Activated CD8-positive, alpha-beta T cell treated with anti-CD3 and anti-CD28 coated beads for 36 hours (primary cell): Measurements from ENCODE around the gene TMEM94. TPM values are rescaled to one million over a fixed set of nuclear protein-coding genes. Genes with fewer than 3 reads are reported as not detected.

ENCODE experiments used
- ATAC-seq: fragments of 200-7000 bp; cut with Tn5 transposase; one replicate; pipeline ENCODE4 v1.10.0; 2021; ENCODE audit warnings: mild to moderate bottlenecking, moderate library complexity
- CTCF ChIA-PET: fragments of 350-600 bp; sonication (Branson Sonifier 250); formaldehyde crosslinking; loops from one replicate; lab custom pipeline; 2021; ENCODE audit warnings: antibody characterized with exemption; lab: Charles Lee
- POLR2A ChIA-PET: fragments of 350-600 bp; sonication (Branson Sonifier 250); formaldehyde crosslinking; loops from one replicate; lab custom pipeline; 2021; ENCODE audit warnings: antibody characterized with exemption; lab: Charles Lee
- DNase-seq: peaks from one replicate; pipeline ENCODE4 v3.0.0-alpha.2; 2020
- H3K27ac Mint-ChIP-seq: one replicate; pipeline ENCODE4 v1.8.0; 2021; ENCODE audit warnings: mild to moderate bottlenecking, mixed read lengths
- H3K27me3 Mint-ChIP-seq: one replicate; pipeline ENCODE4 v1.8.0; 2021; ENCODE audit warnings: mixed read lengths
- H3K36me3 Mint-ChIP-seq: one replicate; pipeline ENCODE4 v1.8.0; 2021; ENCODE audit warnings: low read depth, mixed read lengths
- H3K4me1 Mint-ChIP-seq: one replicate; pipeline ENCODE4 v1.8.0; 2021; ENCODE audit warnings: low read depth, mixed read lengths
- H3K4me3 Mint-ChIP-seq: one replicate; pipeline ENCODE4 v1.8.0; 2021; ENCODE audit warnings: mild to moderate bottlenecking, moderate library complexity, mixed read lengths
- H3K9me3 Mint-ChIP-seq: one replicate; pipeline ENCODE4 v1.8.0; 2021; ENCODE audit warnings: mixed read lengths
- CTCF ChIP-seq: fragments of 200-600 bp; IDR thresholded peaks from one replicate; pipeline ENCODE4 v1.8.0; 2022; ENCODE audit warnings: antibody characterized with exemption, mild to moderate bottlenecking
- intact Hi-C: fragments of 100-400 bp; cut with micrococcal nuclease; formaldehyde crosslinking; loops from one replicate; pipeline ENCODE4 v1.10.0; 2022
- total RNA-seq, 2 experiments: library from RNA; stranded (reverse); gene quantifications; one replicate each; pipeline ENCODE4 v1.2.3, GENCODE V29; 2021

Gene TMEM94
- total RNA-seq, 2 experiments from 2014 or later, result 55.3 to 56.4 TPM

DNA sequence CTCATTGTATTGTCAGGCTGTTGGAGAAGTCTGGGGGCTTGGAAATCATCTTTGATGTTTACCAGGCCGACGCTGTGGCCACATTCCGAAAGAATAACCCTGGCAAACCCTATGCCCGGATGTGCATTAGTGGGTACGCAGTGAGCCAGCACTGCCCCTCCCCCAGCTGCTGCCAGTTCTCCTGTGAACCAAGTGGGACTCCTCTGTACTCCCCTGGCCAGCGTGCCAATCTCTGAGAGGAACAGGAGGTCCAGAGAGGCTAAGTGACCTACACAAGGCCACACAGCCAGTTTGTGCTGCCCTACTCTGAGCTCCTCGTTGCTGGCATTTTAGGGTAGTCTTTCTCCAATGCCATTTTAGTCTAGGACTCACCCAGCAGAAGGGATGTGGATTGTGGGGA lies 67.2 kb downstream of the TMEM94 start:
- CTCF ChIA-PET, result interaction anchor here (3.9 to 5.7 kb wide), 2 partner anchors 7 to 11 kb away, joined by 18 to 25 read pairs; partner anchors contain the start of gene TSEN54
- Mint-ChIP-seq H3K4me3 (no peak overlapping the region), H3K4me1 (peaks cover 18% of the 10 kb centered on the region), H3K9me3 (no peaks in the 10 kb centered on the region), H3K36me3 (peaks cover 23% of the 10 kb centered on the region), H3K27me3 (peaks cover 2% of the 10 kb centered on the region), H3K27ac (no peak overlapping the region)
- DNase-seq (no peak), ATAC-seq (no peak)
- TF ChIP-seq CTCF, result no peak
- intact Hi-C loops, result loop anchor here (10.0 kb wide), 1 partner anchor 61 kb away; the partner anchor contains the start of gene MYO15B
- POLR2A ChIA-PET, result interaction anchor here (1.0 to 1.3 kb wide), 3 partner anchors 11 to 315 kb away, joined by 3 read pairs; no protein-coding TSS in a partner anchor

- Mint-ChIP-seq H3K36me3 (peaks cover 17% of the 10 kb centered on the region), H3K9me3 (no peaks in the 10 kb centered on the region), H3K27ac (no peak overlapping the region), H3K27me3 (peaks cover 2% of the 10 kb centered on the region), H3K4me3 (peak overlapping the region; percentile 45), H3K4me1 (peaks cover 13% of the 10 kb centered on the region)
- CTCF ChIA-PET, result interaction anchor here (0.9 to 5.7 kb wide), 4 partner anchors 8 to 567 kb away, joined by 3 to 25 read pairs (median 12); partner anchors contain the start of gene TSEN54
- DNase-seq (peak; percentile 16), ATAC-seq (no peak)
- TF ChIP-seq CTCF, result no peak
- POLR2A ChIA-PET, result interaction anchor here (0.5 to 1.3 kb wide), 4 partner anchors 8 to 61 kb away, joined by 3 to 9 read pairs (median 4); partner anchors contain the start of gene TSEN54
- intact Hi-C loops, result loop anchor here (10.0 kb wide), 1 partner anchor 60 kb away; the partner anchor contains the start of gene MYO15B
These were observed 68.0 kb downstream of the TMEM94 start for GRCh38 chr17:75524269-75524969.

DNA sequence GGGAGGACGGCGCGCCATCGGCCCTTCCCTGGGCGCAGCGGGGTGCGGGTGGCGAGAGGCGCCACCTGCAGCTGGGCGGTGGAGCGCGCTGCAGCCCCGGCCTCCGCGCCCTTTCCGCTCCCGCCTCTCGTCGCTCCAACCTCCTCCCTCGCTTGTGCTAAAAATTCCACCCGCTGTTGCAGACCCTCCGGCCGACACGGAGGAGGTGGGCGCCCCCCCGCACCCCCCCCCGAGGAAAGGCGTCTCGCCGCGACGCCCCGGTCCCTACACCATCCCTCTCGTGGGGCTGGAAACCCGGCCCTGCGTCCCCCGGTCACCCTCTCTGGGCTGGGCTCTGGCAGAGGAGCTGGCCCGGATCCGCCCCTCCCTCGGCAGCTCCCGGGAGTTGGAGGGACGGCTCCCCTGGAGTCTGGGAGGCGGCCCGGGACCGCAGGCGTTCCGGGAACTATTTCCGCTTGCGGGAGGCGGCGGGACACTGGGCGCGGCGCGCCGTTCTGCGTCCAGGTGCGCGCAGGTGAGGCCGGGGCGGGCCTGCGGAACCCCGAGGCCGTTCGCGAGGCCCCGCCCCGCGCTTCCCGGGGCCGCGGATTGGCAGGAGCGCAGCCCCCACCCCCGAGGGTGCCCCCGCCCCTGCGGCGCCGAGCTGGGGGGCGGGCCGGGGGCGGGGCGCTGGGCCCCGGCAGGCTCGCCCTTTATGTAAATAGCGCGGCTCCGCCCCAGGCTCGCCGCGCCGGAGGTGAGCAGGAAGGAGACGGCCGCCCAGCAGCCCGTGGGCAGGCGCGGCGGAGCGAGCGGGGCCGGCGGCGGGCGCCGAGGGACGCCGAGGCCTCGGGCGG lies 68.8 kb downstream of the TMEM94 start, which contains the start of gene LLGL2:
Gene LLGL2, plus strand, starts transcription at position 728 of the 836 bp plus-strand sequence. CDS start 17,730 bp downstream, outside the sequence.
- POLR2A ChIA-PET, result interaction anchor here (0.5 to 1.3 kb wide), 4 partner anchors 9 to 60 kb away, joined by 3 to 9 read pairs (median 4); partner anchors contain the start of gene TSEN54
- Mint-ChIP-seq H3K4me3 (peak within 1 kb of the TSS; percentile 69), H3K4me1 (peaks cover 10% of the 10 kb centered on the region), H3K9me3 (no peaks in the 10 kb centered on the region), H3K27ac (no peak within 1 kb of the TSS), H3K27me3 (peaks cover 2% of the 10 kb centered on the region), H3K36me3 (peaks cover 13% of the 10 kb centered on the region)
- intact Hi-C loops, result loop anchor here (10.0 kb wide), 1 partner anchor 60 kb away; the partner anchor contains the start of gene MYO15B
- CTCF ChIA-PET, result interaction anchor here (0.6 to 5.7 kb wide), 6 partner anchors 9 to 567 kb away, joined by 3 to 25 read pairs (median 5); partner anchors contain the start of genes TMEM94 and TSEN54
- no peak for TF ChIP-seq CTCF
- DNase-seq (peak; percentile 82), ATAC-seq (peak; percentile 95)

DNA sequence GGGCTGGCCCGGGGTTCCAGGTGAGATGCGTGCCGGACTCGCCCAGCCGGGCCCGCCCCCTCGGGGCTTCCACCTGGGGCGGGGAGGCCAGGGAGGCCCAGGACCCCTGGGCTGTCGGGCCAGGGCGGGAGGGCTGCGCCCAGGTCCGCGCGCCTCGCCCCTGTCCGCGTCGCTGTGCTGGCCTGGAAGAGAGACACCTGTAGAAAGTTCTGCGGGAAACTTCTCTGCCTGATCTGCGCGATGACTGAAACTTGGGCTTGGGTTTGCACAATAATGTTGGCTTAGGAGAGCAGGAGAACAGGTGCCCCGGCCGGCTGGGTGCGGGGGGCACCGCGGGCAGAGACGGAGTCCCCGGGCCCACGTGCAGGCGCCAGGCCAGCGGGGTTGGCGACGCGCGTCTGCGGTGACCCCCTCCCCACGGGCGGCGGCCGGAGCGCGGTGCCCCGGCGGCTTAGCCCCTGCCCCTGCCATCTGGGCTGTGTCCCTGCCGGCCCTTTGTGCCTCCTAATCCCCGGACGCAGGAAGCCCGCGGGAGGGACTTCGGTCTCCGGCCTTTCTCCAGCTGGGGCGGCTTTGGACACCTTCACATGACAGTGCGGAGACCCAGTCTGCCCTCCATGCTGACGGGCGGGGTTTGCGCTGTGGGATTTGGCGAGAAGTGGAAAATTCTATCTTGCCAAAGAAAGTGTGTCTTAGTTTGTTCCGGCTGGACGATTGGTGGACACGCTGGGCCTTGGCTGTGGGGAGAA lies 69.5 kb downstream of the TMEM94 start:
- peak; percentile 8 for DNase-seq
- ChIA-PET POLR2A (interaction anchor here (0.7 to 2.2 kb wide), 5 partner anchors 8 to 17 kb away, joined by 3 to 9 read pairs (median 5); partner anchors contain the start of gene TSEN54), CTCF (interaction anchor here (0.6 to 5.7 kb wide), 8 partner anchors 9 to 108 kb away, joined by 3 to 25 read pairs (median 5); partner anchors contain the start of genes SMIM5, TMEM94 and TSEN54)
- H3K4me3 Mint-ChIP-seq, result peak overlapping the region; percentile 69
- H3K4me1 Mint-ChIP-seq, result peaks cover 10% of the 10 kb centered on the region
- intact Hi-C loops, result loop anchor here (10.0 kb wide), 1 partner anchor 59 kb away; the partner anchor contains the start of gene MYO15B
- ATAC-seq, result no peak
- no peaks in the 10 kb centered on the region for H3K9me3 Mint-ChIP-seq
- peaks cover 13% of the 10 kb centered on the region for H3K36me3 Mint-ChIP-seq
- peaks cover 2% of the 10 kb centered on the region for H3K27me3 Mint-ChIP-seq
- no peak overlapping the region for H3K27ac Mint-ChIP-seq
- no peak for TF ChIP-seq CTCF
